NCI-H1092 (cell line): Measurements from ENCODE around the gene CBFB.

Source experiments
- DNase-seq: peaks from one replicate; lab custom pipeline; 2025; lab: John Stamatoyannopoulos, UW

CBFB gene

GRCh38 chr16:67016681-67017420 lies 12.1 kb upstream of the CBFB start:
- DNase-seq = no peak

GRCh38 chr16:67017421-67017750 lies 11.6 kb upstream of the CBFB start:
- DNase-seq = no peak

- peak; percentile 91 for DNase-seq
Measured at GRCh38 chr16:67017810-67018488, 11.0 kb upstream of the CBFB start.

GRCh38 chr16:67019171-67019570 lies 9.8 kb upstream of the CBFB start:
- no peak for DNase-seq

GRCh38 chr16:67021321-67021720 lies 7.6 kb upstream of the CBFB start:
- no peak for DNase-seq

GRCh38 chr16:67022531-67023214 lies 6.3 kb upstream of the CBFB start:
- no peak for DNase-seq

GRCh38 chr16:67023689-67024088 lies 5.3 kb upstream of the CBFB start:
- DNase-seq = no peak

- DNase-seq = no peak
Measured at GRCh38 chr16:67024384-67025209, 4.4 kb upstream of the CBFB start.

GRCh38 chr16:67025210-67025550 lies 3.8 kb upstream of the CBFB start:
- DNase-seq = no peak

- no peak for DNase-seq
Measured at GRCh38 chr16:67026570-67026969, 2.4 kb upstream of the CBFB start.

- DNase-seq = no peak
Measured at GRCh38 chr16:67027046-67027445, 1.9 kb upstream of the CBFB start.

GRCh38 chr16:67028167-67028695 lies 718 bp upstream of the CBFB start:
- DNase-seq = no peak

GRCh38 chr16:67029254-67030096 lies 526 bp downstream of the CBFB start:
- no peak for DNase-seq

- DNase-seq = no peak
Measured at GRCh38 chr16:67030221-67030962, 1.4 kb downstream of the CBFB start.

- DNase-seq = no peak
Measured at GRCh38 chr16:67034487-67034886, 5.5 kb downstream of the CBFB start.

- no peak for DNase-seq
Measured at GRCh38 chr16:67035364-67035763, 6.4 kb downstream of the CBFB start.

- DNase-seq = peak; percentile 48
Measured at GRCh38 chr16:67036323-67036741, 7.4 kb downstream of the CBFB start.

GRCh38 chr16:67039260-67040020 lies 10.5 kb downstream of the CBFB start:
- no peak for DNase-seq

GRCh38 chr16:67040166-67040565 lies 11.2 kb downstream of the CBFB start:
- DNase-seq = no peak

GRCh38 chr16:67040906-67041305 lies 12.0 kb downstream of the CBFB start:
- no peak for DNase-seq
